IMR-90 (cell line): ENCODE data around the gene BASP1. TPM values are rescaled to one million over a fixed set of nuclear protein-coding genes. Genes with fewer than 3 reads are reported as not detected.

Experiments used
- ATAC-seq: fragments of 200-7000 bp; cut with Tn5 transposase; 2 replicates; pipeline ENCODE4 v1.9.1; 2020; ENCODE audit warnings: low read depth, mild to moderate bottlenecking, moderate library complexity
- BruUV-seq: library from RNA; stranded (reverse); fragments of 400-500 nt; replicated peaks from 2 replicates; lab custom pipeline; 2021; lab: Mats Ljungman, UMichigan
- CTCF ChIA-PET: fragments of 300-600 bp; formaldehyde crosslinking; extraction: SDS; loops from one replicate; lab custom pipeline; 2021; ENCODE audit warnings: antibody characterized with exemption; lab: Yijun Ruan, JAX
- POLR2A ChIA-PET: fragments of 300-600 bp; sonication (Branson Sonifier 250); formaldehyde crosslinking; loops from one replicate; lab custom pipeline; 2022; ENCODE audit warnings: antibody characterized with exemption; ENCODE audit not compliant: unreplicated experiment; lab: Charles Lee
- DNase-seq: peaks from one replicate; pipeline ENCODE4 v3.0.0; 2013
- H2AFZ ChIP-seq: replicated peaks from 2 replicates; pipeline ENCODE3; 2013; ENCODE audit warnings: low read length, mild to moderate bottlenecking; ENCODE audit not compliant: poor library complexity
- H2AK5ac ChIP-seq: 2 replicates; pipeline ENCODE4 v1.6.1; 2013; ENCODE audit warnings: low read depth, low read length, inconsistent platforms
- H2AK9ac ChIP-seq: replicated peaks from 2 replicates; pipeline ENCODE3; 2013; ENCODE audit warnings: mild to moderate bottlenecking, low read depth, low read length, moderate library complexity; ENCODE audit not compliant: poor library complexity
- H2BK120ac ChIP-seq: 2 replicates; pipeline ENCODE4 v1.6.1; 2013; ENCODE audit warnings: low read depth, low read length, inconsistent platforms
- H2BK15ac ChIP-seq: 3 replicates; pipeline ENCODE4 v1.6.1; 2013; ENCODE audit warnings: low read depth, low read length, inconsistent platforms
- H2BK20ac ChIP-seq: 2 replicates; pipeline ENCODE4 v1.6.1; 2013; ENCODE audit warnings: low read depth, mild to moderate bottlenecking, inconsistent platforms, low read length, moderate library complexity
- H2BK5ac ChIP-seq: 2 replicates; pipeline ENCODE4 v1.6.1; 2013; ENCODE audit warnings: mild to moderate bottlenecking, low read depth, low read length, inconsistent platforms; ENCODE audit not compliant: poor library complexity, severe bottlenecking
- H3K14ac ChIP-seq: replicated peaks from 2 replicates; pipeline ENCODE4 v1.6.1; 2013; ENCODE audit warnings: low read depth, low read length, inconsistent platforms
- H3K18ac ChIP-seq: 2 replicates; pipeline ENCODE4 v1.6.1; 2013; ENCODE audit warnings: low read depth, low read length, control low read depth
- H3K23ac ChIP-seq: 2 replicates; pipeline ENCODE4 v1.6.1; 2013; ENCODE audit warnings: low read depth, low read length, inconsistent platforms
- H3K27ac ChIP-seq: 2 replicates; pipeline ENCODE4 v1.5.1; 2013; ENCODE audit warnings: mild to moderate bottlenecking, control low read depth, low read length; ENCODE audit not compliant: insufficient read depth
- H3K27me3 ChIP-seq: 2 replicates; pipeline ENCODE4 v1.6.1; 2013; ENCODE audit warnings: low read length; ENCODE audit not compliant: control insufficient read depth, insufficient read depth
- H3K36me3 ChIP-seq: 2 replicates; pipeline ENCODE4 v1.6.1; 2013; ENCODE audit warnings: low read length, mixed read lengths; ENCODE audit not compliant: control insufficient read depth, insufficient read depth
- H3K4ac ChIP-seq: 2 replicates; pipeline ENCODE4 v1.6.1; 2013; ENCODE audit warnings: low read depth, low read length, inconsistent platforms
- H3K4me1 ChIP-seq: 2 replicates; pipeline ENCODE4 v1.6.1; 2013; ENCODE audit warnings: low read length, mixed read lengths; ENCODE audit not compliant: control insufficient read depth, insufficient read depth
- H3K4me2 ChIP-seq: 2 replicates; pipeline ENCODE4 v1.6.1; 2013; ENCODE audit warnings: low read depth, mild to moderate bottlenecking, control low read depth, low read length, moderate library complexity
- H3K4me3 ChIP-seq: 2 replicates; pipeline ENCODE4 v1.5.1; 2013; ENCODE audit warnings: low read depth, mild to moderate bottlenecking, control low read depth, low read length, moderate library complexity; ENCODE audit not compliant: insufficient read depth
- H3K56ac ChIP-seq: 2 replicates; pipeline ENCODE4 v1.6.1; 2013; ENCODE audit warnings: low read length, inconsistent platforms; ENCODE audit not compliant: insufficient read depth; ENCODE audit errors: extremely low read depth
- H3K79me1 ChIP-seq, 2 experiments: 2 replicates each; pipeline ENCODE4 v1.6.1; 2013; ENCODE audit warnings: low read length in 2 of 2, inconsistent platforms in 1 of 2, low read depth in 1 of 2
- H3K9ac ChIP-seq: 2 replicates; pipeline ENCODE4 v1.6.1; 2013; ENCODE audit warnings: low read depth, low read length, control low read depth
- H3K9me1 ChIP-seq: 2 replicates; pipeline ENCODE4 v1.6.1; 2013; ENCODE audit warnings: low read length, inconsistent platforms; ENCODE audit not compliant: insufficient read depth
- H3K9me3 ChIP-seq: 2 replicates; pipeline ENCODE4 v1.6.1; 2013; ENCODE audit warnings: low read length; ENCODE audit not compliant: control insufficient read depth, insufficient read depth
- H4K20me1 ChIP-seq: 2 replicates; pipeline ENCODE4 v1.6.1; 2013; ENCODE audit warnings: low read length, inconsistent platforms; ENCODE audit not compliant: insufficient read depth
- H4K5ac ChIP-seq: 2 replicates; pipeline ENCODE4 v1.6.1; 2013; ENCODE audit warnings: mild to moderate bottlenecking, low read depth, low read length, control low read depth
- H4K8ac ChIP-seq, 2 experiments: 2 replicates each; pipeline ENCODE4 v1.6.1; 2013; ENCODE audit warnings: low read depth in 2 of 2, low read length in 2 of 2, control low read depth in 1 of 2, inconsistent platforms in 1 of 2
- H4K91ac ChIP-seq: 2 replicates; pipeline ENCODE4 v1.6.1; 2013; ENCODE audit warnings: low read depth, low read length, inconsistent platforms; ENCODE audit not compliant: insufficient read depth
- BHLHE40 ChIP-seq: fragments of 150-350 bp; IDR thresholded peaks from 2 replicates; pipeline ENCODE4 v1.6.1; 2016; ENCODE audit warnings: mild to moderate bottlenecking, low read depth, low read length
- CEBPB ChIP-seq: IDR thresholded peaks from 2 replicates; pipeline ENCODE4 v1.6.1; 2012; ENCODE audit warnings: low read depth, low read length, improper control_type of control experiment
- CHD1 ChIP-seq: IDR thresholded peaks from 2 replicates; pipeline ENCODE4 v1.6.1; 2012; ENCODE audit warnings: low read depth, low read length, improper control_type of control experiment
- CTCF ChIP-seq: conservative IDR thresholded peaks from 2 replicates; pipeline ENCODE4 v1.5.1; 2012; ENCODE audit warnings: mild to moderate bottlenecking, low read depth, low read length, improper control_type of control experiment
- ELK1 ChIP-seq: fragments of 150-350 bp; IDR thresholded peaks from 2 replicates; pipeline ENCODE4 v1.6.1; 2016; ENCODE audit warnings: low read depth, mild to moderate bottlenecking, low read length, moderate library complexity, borderline replicate concordance
- FOS ChIP-seq: fragments of 150-350 bp; IDR thresholded peaks from 2 replicates; pipeline ENCODE4 v1.6.1; 2016; ENCODE audit warnings: low read depth, low read length
- MAFK ChIP-seq: IDR thresholded peaks from 2 replicates; pipeline ENCODE4 v1.6.1; 2012; ENCODE audit warnings: low read depth, low read length, improper control_type of control experiment
- MAZ ChIP-seq: IDR thresholded peaks from 2 replicates; pipeline ENCODE4 v1.6.1; 2012; ENCODE audit warnings: low read depth, mild to moderate bottlenecking, low read length, improper control_type of control experiment, moderate library complexity, borderline replicate concordance
- MXI1 ChIP-seq: IDR thresholded peaks from 2 replicates; pipeline ENCODE4 v1.6.1; 2012; ENCODE audit warnings: low read depth, mild to moderate bottlenecking, low read length, moderate library complexity, borderline replicate concordance
- NFE2L2 ChIP-seq: fragments of 150-350 bp; IDR thresholded peaks from 2 replicates; pipeline ENCODE4 v1.6.1; 2016; ENCODE audit warnings: low read depth, mild to moderate bottlenecking, low read length
- POLR2A ChIP-seq: IDR thresholded peaks from 2 replicates; pipeline ENCODE4 v1.6.1; 2012; ENCODE audit warnings: mild to moderate bottlenecking, low read depth, low read length
- RAD21 ChIP-seq: IDR thresholded peaks from 2 replicates; pipeline ENCODE4 v1.6.1; 2012; ENCODE audit warnings: low read length, improper control_type of control experiment
- RCOR1 ChIP-seq: IDR thresholded peaks from 2 replicates; pipeline ENCODE4 v1.6.1; 2012; ENCODE audit warnings: mild to moderate bottlenecking, low read length, improper control_type of control experiment; ENCODE audit not compliant: insufficient replicate concordance
- RFX5 ChIP-seq: IDR thresholded peaks from 2 replicates; pipeline ENCODE4 v1.8.0; 2012; ENCODE audit warnings: low read depth, mild to moderate bottlenecking, low read length, moderate library complexity
- SMC3 ChIP-seq: fragments of 150-350 bp; IDR thresholded peaks from 2 replicates; pipeline ENCODE4 v1.6.1; 2016; ENCODE audit warnings: low read depth, mild to moderate bottlenecking, antibody characterized with exemption, low read length, moderate library complexity
- USF2 ChIP-seq: fragments of 150-350 bp; IDR thresholded peaks from 2 replicates; pipeline ENCODE4 v1.6.1; 2017; ENCODE audit warnings: mild to moderate bottlenecking, antibody characterized with exemption, low read length, low read depth
- WGBS, 2 experiments: methylation state at CpG; one replicate each; pipeline versions ENCODE4 v1.1.5 to v1.1.7; 2013; ENCODE audit warnings: missing lambda C conversion rate in 2 of 2; ENCODE audit not compliant: insufficient read length in 1 of 2; ENCODE audit errors: extremely low coverage in 2 of 2; 5-methylcytosine and 5-hydroxymethylcytosine counted together
- dilution Hi-C: fragments of 300-500 bp; cut with HindIII; formaldehyde crosslinking; loops from one replicate; pipeline ENCODE4 v1.14.3; 2018; ENCODE audit warnings: low sequenced_read_pairs; ENCODE audit not compliant: unreplicated experiment
- in situ Hi-C: fragments of 300-500 bp; cut with MboI; formaldehyde crosslinking; loops from 3 replicates; pipeline ENCODE4 v1.14.3; 2019; ENCODE audit warnings: low sequenced_read_pairs, inconsistent platforms, mixed read lengths
- intact Hi-C: fragments of 100-400 bp; cut with micrococcal nuclease; formaldehyde crosslinking; loops from 2 replicates; pipeline ENCODE4 v1.10.0; 2022
- polyA plus RNA-seq, 3 experiments: library from polyadenylated mRNA; depleted of rRNA; stranded (reverse); fragments of >200 nt; gene quantifications; 2 replicates each; pipeline ENCODE4 v1.2.3, GENCODE V29; 2012; ENCODE audit warnings: low replicate concordance in 1 of 3
- total RNA-seq: library from RNA; depleted of rRNA; stranded (reverse); fragments of >200 nt; gene quantifications from 2 replicates; pipeline ENCODE4 v1.2.3, GENCODE V29; 2012

BASP1 gene
- total and polyA plus RNA-seq, 2 of the 4 experiments (the other 2 are of a cell fraction), result 39.6 to 103 TPM

- H2BK15ac ChIP-seq, result no peak overlapping the region
- no peak overlapping the region for H3K23ac ChIP-seq
- no peak overlapping the region for H3K4me3 ChIP-seq
- H3K9me1 ChIP-seq, result peaks cover under 1% of the 10 kb centered on the region; the same call in 1 of the 2 replicates
- no peaks in the 10 kb centered on the region for H3K4me1 ChIP-seq
- no peak overlapping the region for H3K18ac ChIP-seq
- H4K20me1 ChIP-seq, result no peaks in the 10 kb centered on the region
- no TSS peak for BruUV-seq
- no peak overlapping the region for H2AK5ac ChIP-seq
- WGBS, 2 experiments, result no CpG with 5 or more reads among the region's 3 CpGs
- H3K9me3 ChIP-seq, result no peaks in the 10 kb centered on the region
- H4K8ac ChIP-seq, result no peak overlapping the region
- H3K14ac ChIP-seq, result no peak overlapping the region
- intact Hi-C loops (no loop called here), in situ Hi-C loops (no loop called here), dilution Hi-C loops (no loop called here)
- POLR2A ChIA-PET, result no interaction called here
- H2AK9ac ChIP-seq, result no peak overlapping the region
- DNase-seq (no peak), ATAC-seq (no peak)
- no peak overlapping the region for H2AFZ ChIP-seq
- CTCF ChIA-PET, result no interaction called here
- no peaks in the 10 kb centered on the region for H3K36me3 ChIP-seq
- no peak overlapping the region for H3K4me2 ChIP-seq
- no peak overlapping the region for H2BK5ac ChIP-seq
- no peaks in the 10 kb centered on the region for H3K79me1 ChIP-seq
- H3K9ac ChIP-seq, result no peak overlapping the region
- no peak overlapping the region for H2BK120ac ChIP-seq
- H3K4ac ChIP-seq, result no peak overlapping the region
- H3K27ac ChIP-seq, result no peak overlapping the region
- H4K91ac ChIP-seq, result no peak overlapping the region
- TF ChIP-seq USF2 (no peak), ELK1 (no peak), MXI1 (no peak), SMC3 (no peak), RFX5 (no peak), MAZ (no peak), NFE2L2 (no peak), CEBPB (no peak), MAFK (no peak), BHLHE40 (no peak), CHD1 (no peak), RAD21 (no peak), RCOR1 (no peak), CTCF (no peak), POLR2A (no peak), FOS (no peak)
- H3K56ac ChIP-seq, result no peak overlapping the region
- H4K5ac ChIP-seq, result no peak overlapping the region
- no peaks in the 10 kb centered on the region; the same call in 1 of the 2 replicates for H3K27me3 ChIP-seq
- no peak overlapping the region for H2BK20ac ChIP-seq
Observed at GRCh38 chr5:17295671-17296070, 78.2 kb downstream of the BASP1 start.
